NCI-H146 treated with DMSO at 0.1 percent for 48 hours (cell line): ENCODE results near the gene JARID2.
"Not testable (repeated sequence)": the region's sequence is repeated elsewhere in the genome, so short reads cannot be mapped to it uniquely, and the experiment has no call there.

Source experiments
- DNase-seq: peaks from one replicate; lab custom pipeline; 2025; ENCODE audit not compliant: unreplicated experiment; lab: John Stamatoyannopoulos, UW

Gene JARID2

DNA sequence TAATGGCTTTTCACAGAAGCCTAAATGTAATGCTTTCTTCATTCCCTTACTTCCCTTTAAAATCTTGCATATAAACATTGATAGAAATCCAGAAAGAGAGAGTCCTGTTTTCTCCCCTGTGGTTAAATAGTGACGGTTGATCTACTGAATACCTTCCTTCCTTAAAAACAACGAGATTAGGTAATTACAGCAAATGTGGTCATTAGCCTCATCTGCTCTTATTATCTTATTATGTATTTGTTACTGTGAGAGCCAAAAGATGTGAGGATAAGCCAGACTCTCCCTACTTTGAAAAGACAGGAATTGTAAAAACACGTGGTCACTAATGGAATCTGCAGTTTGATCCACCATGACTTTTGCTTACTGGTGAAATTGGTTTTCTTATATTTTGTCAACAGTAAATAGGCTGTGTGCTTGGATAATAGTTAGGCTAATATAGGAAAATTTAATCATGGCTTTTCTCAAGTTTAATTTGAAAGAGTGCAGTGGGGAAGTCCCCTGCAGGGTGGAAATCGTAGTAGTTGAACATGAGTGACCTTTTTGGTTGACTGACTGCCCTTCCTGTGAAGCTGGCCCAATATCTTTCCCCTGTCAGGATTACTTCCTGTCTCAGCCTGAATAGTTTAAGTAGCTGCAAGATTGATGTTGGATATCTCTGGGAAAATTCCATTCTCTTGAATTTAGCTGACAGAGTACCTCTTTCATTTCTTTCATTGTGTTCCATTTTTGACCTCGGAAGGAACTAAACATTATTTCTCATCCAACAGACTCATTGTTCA lies 62.8 kb downstream of the JARID2 start:
- no peak for DNase-seq

DNA sequence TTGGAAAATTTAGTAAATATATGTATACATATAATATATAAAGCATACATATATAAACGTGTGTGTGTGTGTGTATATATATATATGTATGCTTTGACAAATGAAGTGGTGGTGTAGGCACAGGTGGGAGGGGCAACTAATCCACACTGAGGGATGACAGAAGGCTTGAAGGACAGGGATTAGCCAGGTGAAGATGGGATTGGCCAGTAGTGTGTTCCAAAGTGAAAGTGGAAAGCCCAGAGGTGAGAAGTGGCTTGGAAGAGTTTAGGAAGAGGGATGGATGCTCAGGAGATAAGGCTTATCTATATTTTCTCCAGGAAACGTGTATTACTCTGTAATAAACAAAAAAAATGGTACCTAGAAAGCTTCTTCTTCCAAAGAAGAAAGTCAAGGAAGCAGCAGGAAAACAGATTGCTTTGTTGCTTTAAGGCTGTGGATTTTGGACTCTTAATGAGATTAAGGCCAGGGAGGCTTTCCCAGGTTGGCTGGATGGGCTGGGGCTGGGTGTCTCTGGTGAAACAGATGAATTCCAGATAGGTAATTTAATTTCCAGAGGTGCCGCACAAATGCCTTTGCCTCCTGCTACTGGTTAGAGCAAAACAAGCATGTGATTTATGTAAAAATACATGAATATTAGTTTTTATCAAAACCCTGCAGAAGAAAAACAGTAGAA lies 63.9 kb downstream of the JARID2 start:
- DNase-seq = no peak

DNA sequence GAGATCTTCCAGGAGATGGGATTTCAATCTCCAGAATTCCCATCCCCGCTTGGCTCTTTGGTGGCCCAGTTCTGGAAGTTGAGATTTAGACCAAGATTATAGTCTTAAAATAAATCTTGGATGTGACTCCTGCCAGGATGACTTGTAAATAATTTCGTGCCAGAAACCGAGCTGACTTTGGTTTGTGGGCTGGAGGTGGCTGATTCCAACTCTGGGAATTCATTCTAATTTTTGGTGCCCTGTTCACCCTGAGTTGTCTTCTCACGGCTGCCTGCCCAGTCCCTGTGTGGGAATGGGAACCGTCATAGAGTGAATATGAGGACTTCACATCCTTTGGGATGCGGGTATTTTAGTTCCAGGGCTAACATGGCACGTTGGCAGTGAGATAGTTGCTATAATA lies 64.8 kb downstream of the JARID2 start:
- DNase-seq = no peak

DNA sequence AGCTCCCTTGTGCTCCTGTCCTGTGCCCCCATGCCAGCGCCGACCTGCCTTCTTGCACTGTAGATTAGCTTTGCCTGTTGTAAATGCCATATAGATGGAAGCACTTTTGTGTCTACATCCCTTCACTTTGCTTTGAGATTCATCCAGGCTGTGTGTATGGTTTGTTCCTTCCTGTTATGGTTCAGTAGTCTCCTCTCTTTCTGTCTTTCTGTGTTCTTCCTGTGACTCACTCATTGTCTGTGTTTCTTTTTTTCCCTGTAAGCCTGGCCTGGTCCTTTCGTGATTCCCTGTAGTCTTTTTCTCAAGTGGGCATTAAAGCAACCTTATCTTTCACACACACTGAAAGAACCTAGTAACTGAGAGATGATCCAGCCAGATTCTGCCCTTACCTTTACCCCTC lies 66.6 kb downstream of the JARID2 start:
- no peak for DNase-seq

DNA sequence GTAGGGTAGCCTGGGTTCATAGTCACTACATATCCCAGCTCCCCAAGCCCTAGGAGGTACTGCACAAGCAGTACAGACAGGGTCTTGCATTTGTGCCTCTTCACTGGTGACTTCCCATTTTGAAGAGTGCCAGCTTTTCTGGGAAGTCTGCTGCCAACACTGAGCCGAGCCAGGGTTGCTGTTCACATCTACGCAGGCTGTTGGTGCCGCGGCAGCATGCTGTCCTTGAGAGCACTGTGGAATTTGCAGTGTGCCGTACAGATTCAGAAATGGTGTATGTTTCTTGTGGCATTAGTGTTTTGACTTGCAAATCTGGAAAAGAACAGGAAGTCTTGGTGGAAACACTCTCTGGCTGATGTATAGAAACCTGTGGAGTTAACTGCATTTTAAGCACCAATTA lies 67.5 kb downstream of the JARID2 start:
- no peak for DNase-seq

DNA sequence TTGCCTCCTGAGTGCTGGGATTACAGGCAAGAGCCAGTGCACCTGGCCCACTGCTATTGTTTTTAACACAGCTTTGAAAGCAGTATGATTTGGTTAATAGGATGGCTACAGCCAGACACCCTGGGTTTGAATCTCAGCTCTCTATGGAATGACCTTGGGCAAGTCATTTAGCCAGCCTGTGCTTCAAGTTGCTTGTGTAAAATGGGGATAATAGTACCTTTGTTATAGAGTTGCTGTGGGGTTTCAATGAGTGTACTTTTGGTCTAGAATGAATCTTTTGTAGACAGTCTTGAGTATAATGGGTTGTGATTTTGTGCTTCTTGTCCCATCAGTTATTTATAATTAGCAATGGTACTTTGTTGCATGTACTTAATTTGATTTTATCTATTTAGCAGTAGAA lies 70.9 kb downstream of the JARID2 start:
- DNase-seq = no peak

DNA sequence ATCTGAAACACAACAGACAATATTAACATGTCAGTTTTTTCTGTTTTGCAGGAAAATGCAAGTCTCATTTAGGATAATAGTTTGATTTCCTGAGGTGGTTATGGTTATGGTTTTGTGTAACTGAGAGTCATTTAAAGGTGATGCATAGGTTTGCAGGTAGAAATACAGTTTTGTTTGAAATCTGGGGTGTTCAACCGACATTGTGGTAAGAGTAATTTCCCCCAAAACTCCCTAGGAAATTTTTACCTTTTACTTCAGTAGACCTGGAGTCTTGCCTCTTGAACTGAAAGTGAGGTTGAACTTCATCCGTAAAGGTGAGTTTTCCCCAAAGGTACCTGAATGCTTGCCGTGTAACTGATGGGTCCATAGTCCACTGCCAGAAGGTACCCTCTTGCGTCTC lies 71.4 kb downstream of the JARID2 start:
- no peak for DNase-seq

DNA sequence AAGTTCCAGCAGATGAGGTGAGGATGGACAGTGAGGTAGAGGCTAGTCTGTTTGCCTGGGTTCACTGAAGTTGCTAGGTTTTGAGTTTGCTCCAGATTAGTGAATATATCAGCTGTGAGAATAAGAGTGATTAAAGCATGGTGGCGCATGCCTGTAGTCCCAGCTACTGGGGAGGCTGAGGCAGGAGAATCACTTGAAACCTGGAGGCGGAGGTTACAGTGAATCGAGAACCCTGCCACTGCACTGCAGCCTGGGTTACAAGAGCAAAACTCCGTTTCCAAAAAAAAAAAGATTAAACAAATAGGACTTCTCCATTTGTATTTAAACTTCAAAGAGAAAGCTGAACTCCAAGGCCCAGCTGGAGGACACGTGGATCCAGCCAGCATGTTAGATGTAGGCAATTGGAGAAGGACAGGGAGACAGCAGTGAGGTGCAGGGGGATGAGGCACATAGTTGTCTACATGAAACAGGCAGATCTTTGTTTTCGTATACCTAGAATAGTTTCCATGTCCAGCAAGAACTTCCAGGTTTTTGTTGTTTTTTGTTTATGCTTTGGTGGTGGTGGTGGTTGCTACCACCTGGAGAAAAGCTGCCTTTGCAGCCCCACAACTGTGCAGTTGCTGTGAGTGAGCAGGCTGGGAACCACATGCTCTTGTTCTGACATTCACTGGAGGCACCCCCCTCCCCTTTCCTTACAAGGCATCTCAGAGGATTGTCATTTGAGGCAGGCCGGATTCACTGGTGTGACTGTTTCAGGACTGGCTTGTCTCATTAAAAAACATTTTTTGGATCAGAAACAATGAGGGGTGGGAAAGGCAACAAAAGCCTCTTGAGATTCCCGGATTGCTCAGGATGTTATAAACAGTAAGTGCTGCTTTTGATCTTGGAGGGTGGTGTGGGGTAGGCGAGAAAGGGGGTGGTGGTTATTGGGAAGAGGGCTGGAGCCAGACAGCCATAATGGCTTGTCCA lies 72.3 kb downstream of the JARID2 start:
- DNase-seq = no peak

DNA sequence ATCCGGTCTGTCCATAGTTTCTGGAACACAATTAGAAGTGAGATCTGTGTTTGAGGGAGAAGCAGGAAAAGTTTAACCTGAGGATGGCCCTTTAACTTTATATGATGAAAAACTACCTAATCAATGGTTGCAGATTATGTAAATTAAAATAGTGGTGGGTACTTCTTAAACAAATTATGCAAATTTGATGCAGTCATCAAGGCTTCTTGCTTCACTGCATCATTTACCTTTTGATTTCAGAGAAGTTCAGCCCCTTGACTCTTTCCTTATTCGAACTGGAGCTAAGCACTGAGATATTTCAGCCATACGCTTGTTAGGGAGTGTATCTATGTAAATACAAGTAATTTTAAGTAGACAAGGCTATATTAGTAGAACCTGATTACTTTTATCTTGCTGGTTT lies 73.8 kb downstream of the JARID2 start:
- DNase-seq = no peak

DNA sequence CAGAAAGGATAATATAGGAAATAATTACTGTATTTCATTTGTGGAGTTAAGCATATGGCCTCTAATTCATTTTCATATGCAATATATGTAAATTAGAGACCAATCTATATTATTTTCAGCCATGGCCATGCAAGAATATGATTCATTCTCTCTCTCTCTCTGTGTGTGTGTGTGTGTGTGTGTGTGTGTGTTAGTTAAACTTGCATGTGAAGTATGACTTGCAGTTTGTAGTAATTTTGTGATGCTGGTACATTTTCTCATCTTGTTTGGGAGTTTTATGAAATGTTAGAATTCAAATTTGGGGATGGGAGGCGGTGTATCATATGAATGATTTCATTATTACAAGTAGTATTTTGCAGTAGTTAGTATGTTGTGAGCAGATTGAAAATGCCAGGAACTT lies 74.8 kb downstream of the JARID2 start:
- DNase-seq = no peak

DNA sequence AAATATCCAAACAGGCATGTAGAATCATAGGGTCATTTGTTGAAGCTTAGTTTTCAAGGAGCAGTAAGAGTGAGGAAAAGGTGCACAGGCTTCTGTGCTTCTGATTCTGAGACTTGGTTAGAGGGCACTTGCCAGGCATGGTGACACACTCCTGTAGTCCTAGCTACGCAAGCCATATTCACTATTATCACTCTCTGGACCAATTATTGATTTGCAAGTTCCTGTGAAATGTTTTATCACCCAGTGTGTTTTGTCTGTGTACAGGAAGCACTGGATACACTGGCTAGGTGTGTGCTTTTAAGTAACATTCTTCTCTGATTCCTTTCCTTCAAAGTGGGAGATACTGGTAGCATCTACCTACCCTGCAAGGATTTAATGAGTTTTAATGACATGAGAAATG lies 76.3 kb downstream of the JARID2 start:
- no peak for DNase-seq

DNA sequence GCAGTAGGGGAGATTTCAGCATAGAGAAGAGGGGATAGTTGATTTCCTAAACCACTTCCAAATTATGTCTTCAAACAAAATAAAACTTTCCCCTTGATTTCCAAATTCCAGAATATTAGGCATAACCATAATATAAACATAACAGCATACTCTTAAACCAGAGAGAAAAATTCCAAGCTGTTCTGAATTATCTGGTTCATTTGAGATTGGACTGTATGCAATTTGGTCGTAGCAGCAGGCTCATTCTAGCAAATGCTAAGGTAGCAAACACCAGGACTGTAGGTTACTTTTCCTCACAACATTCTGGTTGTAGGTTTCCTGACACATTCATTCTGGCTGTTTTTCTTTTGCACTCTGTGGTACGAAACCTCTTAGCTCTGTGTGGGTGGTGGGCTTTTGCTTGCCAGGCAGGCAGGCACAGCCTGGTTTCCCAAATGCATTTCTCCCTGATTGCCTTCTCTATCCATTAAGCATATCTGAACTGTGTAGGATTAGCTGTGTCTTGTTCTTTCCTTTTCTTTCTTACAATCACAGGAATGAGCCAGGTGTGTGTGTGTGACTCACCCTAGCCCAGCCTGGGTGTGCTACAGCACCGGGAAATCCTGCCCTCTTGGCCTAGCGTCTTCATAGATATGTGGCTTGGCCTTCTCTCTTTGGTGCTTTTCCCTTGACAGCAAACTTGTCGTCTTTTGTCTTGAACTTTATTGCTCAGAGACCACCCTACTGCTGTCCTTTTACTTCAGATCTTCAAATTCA lies 77.1 kb downstream of the JARID2 start:
- no peak for DNase-seq

DNA sequence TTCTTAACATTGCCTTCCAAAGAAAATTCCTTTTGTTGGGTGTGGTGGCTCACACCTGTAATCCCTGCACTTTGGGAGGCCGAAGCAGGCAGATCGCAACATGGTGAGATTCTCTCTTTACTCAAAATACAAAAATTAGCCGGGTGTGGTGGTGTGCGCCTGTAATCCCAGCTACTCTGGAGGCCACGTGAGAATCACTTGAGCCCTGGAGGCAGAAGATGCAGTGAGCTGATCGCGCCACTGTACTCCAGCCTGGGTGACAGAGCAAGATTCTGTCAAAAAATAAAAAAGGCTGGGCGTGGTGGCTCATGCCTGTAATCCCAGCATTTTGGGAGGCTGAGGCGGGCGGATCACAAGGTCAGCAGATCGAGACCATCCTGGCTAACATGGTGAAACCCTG lies 77.7 kb downstream of the JARID2 start:
- not testable (repeated sequence) for DNase-seq

DNA sequence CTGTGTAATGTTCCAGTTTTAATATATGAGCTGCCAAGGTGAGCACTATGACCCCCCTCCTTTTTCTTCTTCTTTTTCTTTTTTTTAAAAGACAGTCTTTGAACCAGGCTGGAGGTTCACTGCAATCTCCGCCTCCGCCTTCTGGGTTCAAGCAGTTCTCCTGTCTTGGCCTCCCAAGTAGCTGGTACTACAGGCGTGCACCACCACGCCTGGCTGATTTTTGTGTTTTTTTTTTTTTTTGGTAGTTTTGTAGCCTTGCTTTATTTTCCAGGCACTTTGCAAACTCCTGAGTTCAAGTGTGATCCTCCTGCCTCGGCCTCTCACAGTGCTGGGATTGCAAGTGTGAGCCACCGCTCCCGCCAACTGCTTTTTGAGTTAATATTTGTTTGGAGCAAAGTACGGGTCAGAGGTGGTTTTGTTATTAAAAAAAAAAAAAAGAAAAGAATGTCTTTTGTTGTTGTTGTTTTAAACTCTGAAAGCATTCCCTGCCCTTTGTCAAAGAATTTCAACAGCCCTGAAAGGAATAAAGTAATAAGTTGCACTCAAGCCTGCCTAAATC lies 78.6 kb downstream of the JARID2 start:
- DNase-seq = no peak

DNA sequence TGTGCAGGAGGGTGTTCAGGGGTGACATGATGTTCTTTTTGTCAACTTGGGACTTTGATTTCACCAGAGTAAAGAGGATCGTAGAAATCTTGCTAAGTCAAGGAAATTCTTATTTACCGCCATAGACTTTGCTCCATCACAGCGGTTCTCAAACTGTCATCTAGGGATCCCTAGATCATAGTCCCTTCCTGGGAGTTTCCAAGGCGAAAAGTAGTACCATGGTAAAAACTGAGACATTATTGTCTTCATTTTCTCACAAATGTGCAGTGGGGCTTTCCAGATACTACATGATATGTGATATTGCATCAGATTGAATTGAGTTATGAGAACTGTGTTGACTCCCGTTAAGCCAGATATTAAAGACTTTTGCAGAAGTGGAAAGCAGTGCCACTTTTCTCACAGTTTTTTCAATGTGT lies 79.7 kb downstream of the JARID2 start:
- no peak for DNase-seq

DNA sequence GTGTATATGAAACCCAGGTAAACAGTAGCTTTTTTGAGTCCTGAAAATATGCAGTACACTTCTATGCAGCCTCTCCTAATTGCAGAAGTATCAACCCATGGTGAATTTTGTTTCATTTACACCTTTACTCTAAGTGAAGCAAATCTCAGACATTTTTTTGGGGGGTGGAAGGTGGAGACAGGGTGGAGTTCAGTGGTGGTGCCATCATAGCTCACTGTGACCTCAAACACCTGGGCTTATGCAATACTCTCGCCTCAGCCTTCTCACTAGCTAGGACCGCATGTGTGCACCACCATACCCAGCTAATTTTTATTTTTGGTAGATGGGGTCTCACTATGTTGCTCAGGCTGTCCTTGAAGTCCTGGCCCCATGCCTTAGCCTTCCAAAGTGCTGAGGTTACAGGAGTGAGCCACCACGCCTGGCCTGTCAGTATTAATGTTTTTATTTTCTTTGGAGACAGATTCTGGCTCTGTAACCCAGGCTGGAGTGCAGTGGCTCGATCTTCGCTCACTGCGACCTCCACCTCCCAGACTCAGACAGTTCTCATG lies 80.3 kb downstream of the JARID2 start:
- DNase-seq = no peak

DNA sequence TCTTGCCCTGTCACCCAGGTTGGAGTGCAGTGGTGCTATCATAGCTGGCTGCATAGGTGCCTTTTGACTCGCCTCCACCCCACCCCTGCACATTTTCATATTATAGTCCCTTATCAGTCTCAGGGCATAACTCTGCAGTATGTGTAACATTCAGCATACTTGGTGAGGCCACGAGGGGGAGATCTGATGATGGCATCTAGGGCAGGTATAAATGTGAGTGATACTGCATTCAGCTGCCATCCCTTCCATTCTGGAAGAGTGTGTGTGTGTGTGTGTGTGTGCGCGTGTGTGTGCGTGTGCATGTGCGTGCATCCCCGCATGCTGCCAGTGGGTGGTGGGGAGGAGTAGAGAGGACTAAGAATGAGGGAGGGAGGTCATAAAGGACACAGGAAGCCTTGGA lies 81.4 kb downstream of the JARID2 start:
- no peak for DNase-seq

DNA sequence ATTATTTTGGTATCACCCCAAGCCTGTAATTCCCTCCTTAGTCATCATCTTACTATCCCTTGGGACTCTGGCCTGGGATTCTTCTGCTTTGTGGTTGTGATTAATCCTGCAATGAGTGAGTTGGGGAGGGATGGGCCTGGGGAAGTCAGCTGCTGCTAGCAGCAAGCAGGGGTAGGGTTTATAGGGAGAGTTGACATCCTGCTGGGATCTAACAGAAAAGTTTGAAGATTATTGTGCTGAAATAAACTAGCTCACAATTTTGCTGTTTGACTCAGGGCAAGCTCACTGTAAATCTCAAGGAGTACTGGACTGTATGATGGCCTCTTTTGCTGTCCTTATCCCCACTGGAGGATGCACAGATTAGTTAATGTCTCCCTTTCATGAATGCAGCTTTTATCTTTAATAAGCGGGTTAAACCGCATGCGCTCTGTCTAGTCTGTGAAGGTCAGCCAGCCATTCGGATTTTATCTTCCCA lies 83.4 kb downstream of the JARID2 start:
- DNase-seq = no peak

DNA sequence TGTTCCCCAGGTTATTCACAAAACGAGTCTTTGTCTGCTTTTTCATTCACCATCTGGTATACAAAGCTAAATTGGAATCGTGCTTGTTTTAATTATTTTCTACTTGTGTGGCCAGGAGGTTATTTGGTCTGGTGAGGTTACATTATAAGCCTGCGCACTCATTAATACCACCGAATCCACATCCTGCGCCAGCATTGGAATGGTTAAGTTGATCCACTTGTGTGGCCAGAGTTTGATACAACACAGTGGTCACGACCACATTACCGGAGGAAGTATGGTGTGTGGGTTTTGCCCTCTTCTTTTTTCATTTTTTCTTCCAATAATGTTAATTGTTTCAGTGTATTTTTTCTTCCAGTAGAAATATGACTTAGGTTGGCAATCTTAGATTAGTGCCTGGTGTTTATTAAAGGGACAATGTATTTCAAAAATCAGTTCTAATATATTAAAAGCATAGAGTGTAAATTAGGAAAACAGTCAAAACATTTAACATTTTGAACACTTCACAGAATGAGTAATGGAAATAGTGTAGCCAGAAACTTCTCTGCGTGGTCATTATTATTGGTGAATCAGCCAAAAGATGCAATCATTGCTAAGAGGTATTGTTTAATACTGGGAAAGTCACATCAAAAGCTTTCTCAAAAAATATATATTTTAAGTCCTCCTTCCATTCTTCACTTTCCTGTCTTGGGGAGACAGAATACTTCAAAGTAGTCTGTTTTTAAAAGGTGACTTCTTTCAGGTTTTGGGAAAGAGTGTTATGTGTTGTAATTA lies 84.5 kb downstream of the JARID2 start:
- no peak for DNase-seq
